Stomach (tissue), 4 donors: ENCODE results near the gene ARSD.
"Not testable (repeated sequence)": the region's sequence is repeated elsewhere in the genome, so short reads cannot be mapped to it uniquely, and the experiment has no call there.

ENCODE experiments used
- CTCF ChIP-seq, 7 experiments: fragments of 450-650 bp in 4 of 7; fragments of 200-600 bp in 3 of 7; sonication (generic) in 3 of 7; IDR thresholded peaks; one replicate each; pipeline ENCODE4 v1.5.1; 2016 to 2019; ENCODE audit warnings: antibody characterized with exemption in 7 of 7, control low read depth in 2 of 7, mild to moderate bottlenecking in 1 of 7
- POLR2A ChIP-seq, 4 donors: fragments of 450-650 bp; IDR thresholded peaks; one replicate each; pipeline ENCODE4 v1.6.1; 2016; ENCODE audit warnings: antibody characterized with exemption in 4 of 4, control low read depth in 2 of 4, mild to moderate bottlenecking in 1 of 4, moderate library complexity in 1 of 4

- not testable (repeated sequence) for TF ChIP-seq CTCF, POLR2A (IDR thresholded peaks at IDR 0.05)
Measured at GRCh38 chrX:2963992-2964794, 35.1 kb upstream of the ARSD start.
